Panc1 (cell line): ENCODE data around the gene MOB2.

Experiments used
- CTCF ChIP-seq: fragments of 450-650 bp; IDR thresholded peaks from 2 replicates; pipeline ENCODE4 v1.5.1; 2017; ENCODE audit warnings: mild to moderate bottlenecking
- REST ChIP-seq, 2 experiments: IDR thresholded peaks; 2 replicates each; pipeline ENCODE4 v1.6.1; 2011 to 2012; ENCODE audit warnings: low read depth in 2 of 2, control low read depth in 1 of 2, low read length in 1 of 2, mild to moderate bottlenecking in 1 of 2, moderate library complexity in 1 of 2; ENCODE audit not compliant: insufficient read depth in 1 of 2
- SIN3A ChIP-seq: IDR thresholded peaks from 2 replicates; pipeline ENCODE4 v1.6.1; 2012; ENCODE audit warnings: low read depth, mild to moderate bottlenecking, low read length, moderate library complexity, borderline replicate concordance; ENCODE audit not compliant: insufficient read depth
- TCF7L2 ChIP-seq: IDR thresholded peaks from 2 replicates; pipeline ENCODE4 v1.6.1; 2011; ENCODE audit warnings: mild to moderate bottlenecking, low read depth, low read length, inconsistent platforms

DNA sequence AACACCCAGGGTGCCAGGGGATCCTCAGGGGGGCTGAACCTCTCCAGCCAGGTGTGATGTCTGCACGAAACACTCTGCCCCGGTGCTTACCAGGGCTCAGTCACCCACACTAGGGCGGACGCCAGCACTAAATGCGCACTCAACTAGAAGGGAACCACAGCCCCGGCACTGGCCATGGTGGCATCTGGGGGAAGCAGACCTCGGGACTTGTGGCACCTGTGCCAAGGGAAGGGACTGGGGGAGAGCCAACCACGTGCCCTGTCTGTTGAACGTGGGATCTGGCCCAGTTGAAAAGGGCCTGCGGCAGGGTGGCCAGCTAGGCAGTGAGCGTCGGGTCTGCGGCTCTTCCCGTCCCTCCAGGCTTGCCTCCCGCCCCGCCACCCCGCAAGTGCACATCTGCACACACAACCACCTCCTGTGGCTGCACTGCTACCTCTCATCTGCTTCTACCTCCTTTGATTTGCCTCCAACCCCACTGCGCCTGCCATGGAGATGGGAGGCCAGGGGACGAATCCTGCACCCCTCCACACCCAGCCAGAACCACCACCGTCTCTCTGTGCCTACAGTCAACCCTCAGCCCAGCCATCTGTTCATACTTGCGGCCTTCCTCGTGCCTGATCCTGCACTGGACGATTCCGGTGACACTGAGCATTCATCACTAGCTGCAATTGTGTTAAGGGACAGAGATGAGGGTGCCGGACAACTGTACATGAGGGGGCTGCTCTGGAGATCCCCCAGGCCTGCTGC, 15.0 kb upstream of the MOB2 start:
- no peak for TF ChIP-seq CTCF
- no peak for TF ChIP-seq TCF7L2
- TF ChIP-seq SIN3A = no peak
- no peak for TF ChIP-seq REST (IDR thresholded peaks at IDR 0.05; ENCODE audit: insufficient read depth in 1 of 2, low read depth in 2 of 2, low read length in 1 of 2)
